ENCODE results near the gene ERVV-1.

ERVV-1 gene

GRCh38 chr19:53034054-53034453 is 20.3 kb downstream of the ERVV-1 start:
- no peak for DNase-seq

GRCh38 chr19:53034948-53035675 is 21.4 kb downstream of the ERVV-1 start:
- DNase-seq = no peak

GRCh38 chr19:53037101-53038097 is 23.7 kb downstream of the ERVV-1 start:
- peak; percentile 60 for DNase-seq

- DNase-seq = no peak
Observed at GRCh38 chr19:53041366-53041765, 27.6 kb downstream of the ERVV-1 start.

GRCh38 chr19:53045536-53045935 is 31.8 kb downstream of the ERVV-1 start:
- no peak for DNase-seq

DNA sequence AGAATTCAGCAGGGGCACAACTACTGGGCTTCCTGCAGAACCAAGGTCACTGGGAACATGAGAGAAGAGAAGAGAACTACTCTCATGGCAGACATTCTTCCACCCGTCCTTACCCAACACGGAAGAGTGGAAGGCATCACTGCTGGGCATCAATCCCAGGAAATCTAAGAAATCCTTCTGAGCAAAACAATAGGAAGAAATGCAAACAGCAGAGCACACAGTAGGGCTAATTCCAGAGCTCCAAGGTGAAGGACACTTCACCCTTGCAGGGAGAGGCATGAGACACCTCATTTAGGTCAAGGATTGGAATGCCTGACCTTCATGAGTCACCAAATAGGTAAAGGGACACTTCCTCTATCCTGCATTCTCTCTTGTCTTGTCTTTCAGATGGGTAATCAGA is 33.7 kb downstream of the ERVV-1 start:
- DNase-seq = no peak

- DNase-seq = no peak
Observed at GRCh38 chr19:53055117-53055516, 41.4 kb downstream of the ERVV-1 start.

DNA sequence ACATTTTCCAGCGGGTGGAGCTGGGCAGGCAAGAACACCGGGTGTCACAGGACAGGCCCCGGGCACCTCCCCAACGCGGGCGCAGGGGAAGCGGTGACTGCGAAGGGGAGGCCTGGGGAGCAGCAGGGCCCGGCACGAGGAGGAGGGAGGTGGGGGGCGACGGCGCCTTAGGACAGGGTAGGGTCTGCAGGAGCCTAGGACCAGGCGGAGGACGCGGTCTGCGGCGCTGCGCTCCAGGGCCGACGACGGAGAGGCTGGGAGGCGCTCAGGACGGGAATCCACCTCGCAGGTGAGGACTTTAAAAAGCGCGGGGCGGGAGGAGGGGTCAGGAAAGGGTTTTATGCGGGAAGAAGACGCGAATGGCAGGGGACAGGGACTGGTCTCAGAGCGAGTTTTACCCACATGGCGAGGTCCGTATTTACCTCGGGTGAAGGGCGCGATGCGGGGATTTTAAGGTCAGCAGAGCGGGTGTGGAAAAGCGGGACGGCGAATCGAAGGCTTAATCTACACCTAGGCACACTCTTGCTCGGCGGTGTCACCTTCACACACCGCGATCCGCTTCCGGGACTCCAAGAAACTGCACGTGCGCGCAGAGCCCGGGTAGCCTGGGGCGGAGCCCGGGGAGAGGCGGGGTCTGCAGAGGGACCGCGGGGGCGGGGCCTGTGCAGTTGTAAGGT is 44.3 kb downstream of the ERVV-1 start:
- peak; percentile 57 for DNase-seq

All from NCI-H2227 treated with DMSO at 0.1 percent for 48 hours (cell line).